ENCODE data around the gene NEAT1. TPM values are rescaled to one million over a fixed set of nuclear protein-coding genes. Genes with fewer than 3 reads are reported as not detected.

The NEAT1 gene
- total RNA-seq, 1 donor: 818 TPM

DNA sequence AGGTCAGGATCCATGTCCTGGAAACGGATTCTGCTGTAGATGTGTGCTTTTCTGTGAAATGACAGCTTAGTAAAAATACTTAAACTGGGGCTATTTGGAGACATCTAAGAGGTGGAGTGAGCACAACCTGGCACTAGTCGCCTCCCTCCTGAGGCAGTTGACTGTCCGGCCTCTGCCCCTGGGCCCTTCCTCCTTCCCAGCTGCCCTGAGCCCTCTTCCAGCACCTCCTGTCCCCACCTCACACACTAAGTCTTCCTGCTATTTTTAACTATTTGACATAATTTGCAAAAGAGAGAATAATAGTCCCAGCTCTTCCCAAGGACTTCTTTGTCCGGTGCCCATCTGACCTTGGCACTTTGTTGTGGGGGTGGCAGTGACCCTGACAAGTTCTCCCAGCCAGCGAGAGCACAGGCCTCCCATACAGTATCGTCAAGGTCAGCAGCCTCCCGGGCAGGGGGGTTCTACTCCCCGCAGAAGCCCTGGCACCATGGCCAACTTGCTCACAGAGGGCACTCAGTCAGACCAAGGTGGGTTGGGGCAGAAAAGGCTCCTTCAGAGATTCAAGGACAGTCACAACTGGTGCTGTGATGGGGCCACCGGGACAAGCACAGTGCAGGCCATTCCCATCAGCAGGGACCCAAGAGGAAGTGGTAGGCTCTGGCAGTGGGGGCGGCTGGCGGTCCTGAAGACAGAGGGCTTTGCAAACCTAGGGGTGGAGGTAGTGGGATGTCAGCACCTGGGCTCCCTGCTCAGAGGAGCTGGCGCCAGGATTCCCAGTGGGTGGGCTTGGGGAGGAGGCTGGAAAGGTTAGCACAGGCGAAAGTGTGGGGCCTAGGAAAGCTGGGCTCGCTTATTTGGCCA lies 5.5 kb upstream of the NEAT1 start:
- peaks cover 59% of the 10 kb centered on the region for H3K4me1 ChIP-seq (ENCODE audit: insufficient read depth, low read length)

DNA sequence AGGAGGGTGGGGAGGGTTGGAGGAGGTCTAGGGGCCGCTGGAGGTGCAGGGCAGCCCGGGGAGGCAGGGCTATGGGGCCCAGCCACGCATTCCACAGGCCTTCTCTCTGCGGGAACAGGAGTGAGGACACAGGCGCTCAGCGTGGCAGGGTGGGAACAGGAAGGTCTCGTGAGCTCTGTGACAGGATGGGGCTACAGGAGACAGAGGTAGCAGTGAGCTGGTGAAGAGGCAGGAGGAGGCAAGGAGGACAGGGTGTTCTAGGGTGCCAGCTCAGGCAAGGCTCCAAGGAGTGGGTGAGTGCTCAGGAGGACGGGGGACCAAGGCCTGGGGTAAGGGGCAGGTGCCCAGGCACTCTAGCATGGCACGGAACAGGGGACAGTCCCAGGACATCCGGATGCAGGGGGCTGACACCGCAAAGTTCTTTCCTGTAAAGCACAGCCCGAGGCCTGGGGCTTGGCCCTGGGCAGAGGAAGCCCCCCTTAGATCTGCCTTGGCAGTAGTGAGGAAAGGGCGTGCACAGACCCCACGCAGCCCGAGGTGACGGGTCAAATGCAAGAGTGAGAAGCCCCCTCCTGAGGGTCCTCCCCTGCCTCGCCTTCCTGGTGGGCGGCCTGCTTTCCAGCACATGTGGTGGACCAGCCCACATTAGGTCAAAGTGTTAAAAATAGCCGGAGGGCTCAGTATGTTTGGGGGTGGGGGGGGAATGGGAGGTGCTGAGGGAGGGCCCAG lies 4.7 kb upstream of the NEAT1 start:
- no peaks in the 10 kb centered on the region for H3K9me3 ChIP-seq (ENCODE audit: low read depth, low read length)
- H4K20me1 ChIP-seq (ENCODE audit: insufficient read depth, low read length): peaks cover 3% of the 10 kb centered on the region
- peaks cover 4% of the 10 kb centered on the region for H3K36me3 ChIP-seq (ENCODE audit: insufficient read depth, low read length)
- peak overlapping the region; percentile 100 for H3K27ac ChIP-seq (ENCODE audit: low read depth, low read length)
- H3K4me2 ChIP-seq (ENCODE audit: insufficient read depth, low read length): peak overlapping the region; percentile 84
- TF ChIP-seq, protein P1, sequence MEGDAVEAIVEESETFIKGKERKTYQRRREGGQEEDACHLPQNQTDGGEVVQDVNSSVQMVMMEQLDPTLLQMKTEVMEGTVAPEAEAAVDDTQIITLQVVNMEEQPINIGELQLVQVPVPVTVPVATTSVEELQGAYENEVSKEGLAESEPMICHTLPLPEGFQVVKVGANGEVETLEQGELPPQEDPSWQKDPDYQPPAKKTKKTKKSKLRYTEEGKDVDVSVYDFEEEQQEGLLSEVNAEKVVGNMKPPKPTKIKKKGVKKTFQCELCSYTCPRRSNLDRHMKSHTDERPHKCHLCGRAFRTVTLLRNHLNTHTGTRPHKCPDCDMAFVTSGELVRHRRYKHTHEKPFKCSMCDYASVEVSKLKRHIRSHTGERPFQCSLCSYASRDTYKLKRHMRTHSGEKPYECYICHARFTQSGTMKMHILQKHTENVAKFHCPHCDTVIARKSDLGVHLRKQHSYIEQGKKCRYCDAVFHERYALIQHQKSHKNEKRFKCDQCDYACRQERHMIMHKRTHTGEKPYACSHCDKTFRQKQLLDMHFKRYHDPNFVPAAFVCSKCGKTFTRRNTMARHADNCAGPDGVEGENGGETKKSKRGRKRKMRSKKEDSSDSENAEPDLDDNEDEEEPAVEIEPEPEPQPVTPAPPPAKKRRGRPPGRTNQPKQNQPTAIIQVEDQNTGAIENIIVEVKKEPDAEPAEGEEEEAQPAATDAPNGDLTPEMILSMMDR (IDR thresholded peaks at IDR 0.05; ENCODE audit: extremely low read depth, low read depth, low read length): no peak
- DNase-seq (ENCODE audit: insufficient read length, low spot score, missing footprints): no peak
- no peak overlapping the region for H3K4me3 ChIP-seq (ENCODE audit: insufficient read depth, low read length)
- H3K79me2 ChIP-seq (ENCODE audit: insufficient read depth, low read length): peaks cover 59% of the 10 kb centered on the region
- H2AFZ ChIP-seq (ENCODE audit: low read length): no peak overlapping the region
- H3K4me1 ChIP-seq (ENCODE audit: insufficient read depth, low read length): peaks cover 59% of the 10 kb centered on the region
- H3K27me3 ChIP-seq (ENCODE audit: insufficient read depth, low read length): no peaks in the 10 kb centered on the region

More for the DNA sequence above, 5.5 kb upstream of the NEAT1 start:
- H3K27ac ChIP-seq (ENCODE audit: low read depth, low read length): peak overlapping the region; percentile 100
- peak; percentile 77 for DNase-seq (ENCODE audit: insufficient read length, low spot score, missing footprints)
- no peaks in the 10 kb centered on the region for H3K27me3 ChIP-seq (ENCODE audit: insufficient read depth, low read length)
- H3K4me3 ChIP-seq (ENCODE audit: insufficient read depth, low read length): peak overlapping the region; percentile 58
- H2AFZ ChIP-seq (ENCODE audit: low read length): no peak overlapping the region
- H3K79me2 ChIP-seq (ENCODE audit: insufficient read depth, low read length): peaks cover 55% of the 10 kb centered on the region
- TF ChIP-seq, protein P1 (IDR thresholded peaks at IDR 0.05; ENCODE audit: extremely low read depth, low read depth, low read length): no peak
- no peaks in the 10 kb centered on the region for H3K9me3 ChIP-seq (ENCODE audit: low read depth, low read length)
- H3K36me3 ChIP-seq (ENCODE audit: insufficient read depth, low read length): peaks cover 12% of the 10 kb centered on the region
- peaks cover 3% of the 10 kb centered on the region for H4K20me1 ChIP-seq (ENCODE audit: insufficient read depth, low read length)
- H3K4me2 ChIP-seq (ENCODE audit: insufficient read depth, low read length): peak overlapping the region; percentile 82

DNA sequence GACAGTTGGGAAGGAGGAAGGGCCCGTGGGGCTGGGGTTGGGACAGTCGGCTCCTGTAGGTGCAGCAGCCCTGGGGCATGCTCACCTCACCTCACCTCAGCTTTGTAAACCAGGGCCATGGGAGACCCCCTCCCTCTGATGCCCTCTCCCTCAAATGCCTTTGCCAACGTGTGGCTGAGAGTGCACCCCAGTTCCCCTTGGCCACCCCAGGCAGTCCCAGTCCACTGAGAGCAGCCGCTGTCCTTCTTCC lies 4.2 kb upstream of the NEAT1 start:
- Histone ChIP-seq H3K4me2 (ENCODE audit: insufficient read depth, low read length) (peak overlapping the region; percentile 84), H2AFZ (ENCODE audit: low read length) (no peak overlapping the region), H3K9me3 (ENCODE audit: low read depth, low read length) (no peaks in the 10 kb centered on the region), H3K79me2 (ENCODE audit: insufficient read depth, low read length) (peaks cover 64% of the 10 kb centered on the region), H3K4me1 (ENCODE audit: insufficient read depth, low read length) (peaks cover 59% of the 10 kb centered on the region), H4K20me1 (ENCODE audit: insufficient read depth, low read length) (peaks cover 8% of the 10 kb centered on the region), H3K27ac (ENCODE audit: low read depth, low read length) (peak overlapping the region; percentile 100), H3K27me3 (ENCODE audit: insufficient read depth, low read length) (no peaks in the 10 kb centered on the region), H3K4me3 (ENCODE audit: insufficient read depth, low read length) (no peak overlapping the region), H3K36me3 (ENCODE audit: insufficient read depth, low read length) (peaks cover 7% of the 10 kb centered on the region)
- DNase-seq (ENCODE audit: insufficient read length, low spot score, missing footprints): no peak
- TF ChIP-seq, protein P1 (IDR thresholded peaks at IDR 0.05; ENCODE audit: extremely low read depth, low read depth, low read length): no peak
